Islet precursor cell (in vitro differentiated cells): ENCODE results near the gene LTBP2.

Experiments
- DNase-seq: peaks from one replicate; pipeline ENCODE4 v3.0.0-alpha.2; 2018

Gene LTBP2

DNA sequence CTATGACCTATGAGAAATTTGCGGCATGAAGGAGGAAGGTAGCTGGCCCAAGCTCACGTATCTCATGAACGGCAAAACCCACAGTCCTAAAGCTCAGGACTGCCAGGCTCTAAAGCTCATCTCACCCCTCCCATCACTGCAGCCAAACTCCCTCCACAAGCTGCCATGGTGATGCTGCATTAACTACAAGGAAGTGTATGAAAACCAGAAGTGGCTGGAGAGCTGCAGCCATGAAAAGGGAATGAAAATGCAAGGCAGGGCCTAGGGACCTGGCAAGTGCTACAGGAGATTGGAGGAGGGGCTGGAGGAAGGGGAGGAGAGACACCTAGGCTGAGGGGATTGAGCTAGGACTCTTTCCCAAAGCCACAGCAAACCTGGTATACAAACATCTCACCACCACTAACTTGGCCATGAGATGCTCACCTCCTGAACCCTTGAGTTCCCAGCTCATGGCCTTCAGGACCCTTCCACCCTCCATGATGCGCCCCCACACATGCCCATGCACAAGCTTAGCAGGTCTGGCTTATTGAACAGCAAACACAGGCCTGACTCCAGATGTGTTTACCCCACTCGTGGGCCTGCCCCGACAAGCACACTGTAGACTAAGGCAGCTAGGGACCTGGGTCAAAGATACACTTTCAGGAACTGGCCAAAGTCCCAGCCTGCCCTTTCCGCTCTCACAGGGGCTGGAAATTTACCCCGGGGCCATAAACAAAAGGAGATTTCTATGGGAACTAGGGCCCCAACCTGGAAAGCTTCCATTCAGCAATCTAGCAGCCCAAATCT, 42.0 kb downstream of the LTBP2 start:
- no peak for DNase-seq

DNA sequence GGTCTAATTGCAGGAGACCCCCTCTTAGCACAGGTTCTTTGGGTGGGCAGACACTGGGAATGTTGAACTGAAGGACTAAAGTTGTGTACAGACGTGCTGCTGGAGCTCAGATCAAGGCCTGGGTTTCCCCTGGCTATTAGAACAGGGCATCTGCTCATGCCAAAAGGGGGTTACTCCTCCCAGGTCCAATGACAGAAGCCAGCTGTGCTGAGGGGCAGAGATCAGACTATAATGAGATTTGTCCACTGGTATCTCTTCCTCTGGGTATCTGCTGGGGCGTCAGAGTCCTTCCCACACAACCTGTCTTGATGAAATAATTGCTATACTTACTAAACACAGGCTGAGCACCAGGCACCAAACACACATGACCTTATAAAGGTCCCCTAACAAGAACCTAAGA, 42.6 kb downstream of the LTBP2 start:
- DNase-seq: no peak

DNA sequence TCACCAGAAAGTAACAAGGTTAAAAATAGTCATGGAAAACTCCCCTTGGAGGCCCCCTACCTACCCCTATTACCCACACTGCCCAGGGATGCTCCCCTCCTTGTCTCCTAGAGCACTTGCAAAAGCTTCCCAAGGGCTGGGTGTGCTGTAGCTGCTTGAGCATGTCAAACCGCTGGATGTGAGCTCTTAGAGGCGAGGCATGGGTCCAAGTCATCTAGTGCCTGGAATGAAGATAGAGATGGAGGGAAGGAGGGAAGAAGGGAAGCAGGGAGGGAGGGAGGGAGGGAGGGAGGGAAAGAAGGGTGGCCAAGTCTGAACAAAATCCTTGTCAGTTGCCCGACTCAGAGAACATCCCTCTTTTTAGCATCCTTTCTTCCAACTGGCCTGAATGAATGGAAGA, 43.1 kb downstream of the LTBP2 start:
- no peak for DNase-seq

DNA sequence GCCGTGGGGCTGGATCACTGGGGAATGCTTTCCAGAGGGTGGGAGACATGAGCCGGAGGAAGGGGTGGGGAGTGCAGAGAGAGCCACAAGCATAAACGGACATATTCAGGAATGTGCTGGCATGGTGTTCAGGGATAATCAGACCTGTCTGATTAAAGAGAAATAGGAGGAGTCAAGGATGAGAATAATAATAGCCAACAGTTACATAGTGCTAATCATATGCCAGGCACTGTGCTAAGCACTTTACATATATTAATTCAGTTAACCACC, 43.7 kb downstream of the LTBP2 start:
- DNase-seq: no peak

DNA sequence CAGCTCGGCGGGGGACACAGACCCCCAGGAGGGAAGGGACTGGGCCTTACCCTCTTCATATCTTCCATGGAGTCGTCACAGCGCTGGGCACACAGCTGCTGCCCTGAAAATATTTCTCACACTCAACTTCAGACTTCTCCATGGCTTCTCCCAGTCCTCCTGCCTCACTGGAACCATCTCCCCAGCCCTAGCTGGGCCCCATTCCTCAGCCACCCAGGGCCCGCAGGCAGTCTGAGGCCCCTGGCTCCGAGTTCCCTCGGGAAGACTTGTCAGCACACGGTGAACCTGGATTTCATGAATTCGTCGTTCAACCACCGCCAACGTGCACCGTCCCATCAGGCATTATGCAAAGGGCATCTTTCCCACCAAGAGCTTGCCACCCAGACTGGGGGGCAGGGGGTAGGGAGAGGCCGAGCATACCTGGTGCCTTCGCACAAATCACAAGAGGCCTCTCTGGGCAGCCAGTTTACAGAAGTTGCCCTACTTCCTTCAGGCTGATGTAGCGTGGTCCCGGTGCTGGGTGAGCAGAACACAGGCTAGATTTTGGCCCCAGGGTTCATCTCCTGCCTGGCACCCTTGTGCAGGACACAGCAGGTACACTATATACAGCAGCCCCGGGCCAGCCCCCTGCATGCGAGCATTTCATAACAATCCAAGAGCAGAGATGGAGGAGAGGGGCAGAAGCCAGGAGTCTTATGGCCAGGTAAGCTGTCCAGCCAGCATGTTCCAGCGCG, 44.2 kb downstream of the LTBP2 start:
- no peak for DNase-seq

DNA sequence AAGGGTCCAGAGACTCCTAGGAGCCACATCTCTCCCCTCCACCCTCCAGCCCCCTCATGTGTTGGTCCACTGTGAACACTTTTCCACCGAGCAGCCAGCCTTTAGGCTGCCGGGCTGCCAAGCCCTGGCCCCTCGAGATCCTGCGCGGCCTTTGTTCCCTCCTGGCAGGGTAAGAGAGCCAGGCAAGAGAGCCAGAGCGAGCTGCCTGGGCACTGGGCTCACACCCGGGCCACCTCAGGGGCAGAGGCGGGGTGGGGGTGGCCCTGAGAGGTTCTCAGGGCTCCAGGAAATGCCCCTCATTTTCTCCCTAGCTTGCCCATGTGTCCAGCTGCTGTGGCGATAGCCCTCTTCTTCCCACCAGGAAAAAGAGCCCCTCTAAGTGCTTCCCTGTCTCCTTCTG, 44.8 kb downstream of the LTBP2 start:
- DNase-seq: no peak

DNA sequence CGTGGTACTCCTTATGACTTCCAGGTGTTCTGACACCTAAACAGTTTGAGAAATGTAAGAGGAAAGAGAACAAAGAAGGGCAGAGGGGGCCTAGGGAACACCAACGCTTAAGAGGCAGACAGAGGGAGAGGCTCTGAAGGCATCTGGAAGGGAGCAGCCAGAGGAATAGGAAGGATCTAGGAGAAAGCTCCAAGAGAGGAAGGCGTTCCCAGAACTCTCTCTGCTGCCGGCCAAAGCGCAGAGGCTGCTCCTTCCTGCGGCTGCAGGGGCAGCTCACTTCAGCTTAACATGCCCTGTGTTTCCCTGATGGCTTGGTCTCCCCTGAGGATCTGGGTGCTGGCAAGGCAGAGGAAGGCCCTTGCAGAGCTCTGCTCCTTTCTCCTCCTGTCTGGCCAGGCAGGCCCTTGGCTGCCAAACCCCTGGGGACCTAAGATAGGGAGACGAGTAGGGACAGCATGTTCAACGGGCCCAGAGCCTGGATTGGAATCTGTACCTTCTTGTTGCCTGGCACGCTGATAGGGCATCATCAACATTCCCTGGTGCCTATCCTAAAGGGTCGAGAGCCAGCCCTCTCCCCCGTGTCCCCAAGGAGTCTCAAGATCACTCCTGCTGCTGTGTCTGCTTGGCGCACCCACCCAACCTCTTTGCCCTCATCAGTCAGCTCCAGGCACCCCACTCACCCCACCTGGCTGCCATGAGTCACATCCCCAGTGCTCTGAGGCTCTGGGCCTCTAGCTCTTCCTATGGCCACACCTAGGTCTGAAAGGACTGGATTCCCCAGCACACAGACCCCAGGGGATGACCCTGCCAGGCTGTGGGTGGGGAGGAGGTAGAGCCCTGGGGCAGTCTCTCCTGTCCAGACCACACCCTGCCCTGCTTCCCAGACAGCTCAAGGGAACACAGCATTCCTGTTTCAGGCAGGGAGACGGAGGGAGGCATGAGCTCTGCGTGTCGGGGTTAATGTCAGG, 45.6 kb downstream of the LTBP2 start:
- DNase-seq: peak; percentile 97

DNA sequence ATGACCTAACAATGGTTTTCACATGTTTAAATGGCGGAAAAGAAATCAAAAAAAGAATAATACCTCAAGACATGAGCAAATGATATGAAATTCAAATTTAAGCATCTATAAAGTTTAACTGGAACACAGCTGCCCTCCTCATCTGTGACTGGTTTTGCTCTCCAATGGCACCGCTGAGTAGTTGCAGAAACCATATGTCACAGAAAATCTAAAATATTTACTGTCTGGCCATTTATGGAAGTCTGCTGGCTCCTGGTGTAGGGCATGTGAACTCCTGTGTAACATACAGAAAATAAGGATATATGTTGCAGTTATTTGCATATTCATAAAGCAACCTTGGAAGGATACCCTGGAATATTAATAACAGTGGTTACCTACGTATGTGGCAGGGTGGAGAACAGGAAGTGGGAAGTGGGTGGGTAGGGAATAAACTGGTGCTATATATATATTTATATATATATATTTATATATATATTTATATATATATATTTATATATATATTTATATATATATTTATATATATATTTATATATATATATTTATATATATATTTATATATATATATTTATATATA, 48.4 kb downstream of the LTBP2 start:
- no peak for DNase-seq

DNA sequence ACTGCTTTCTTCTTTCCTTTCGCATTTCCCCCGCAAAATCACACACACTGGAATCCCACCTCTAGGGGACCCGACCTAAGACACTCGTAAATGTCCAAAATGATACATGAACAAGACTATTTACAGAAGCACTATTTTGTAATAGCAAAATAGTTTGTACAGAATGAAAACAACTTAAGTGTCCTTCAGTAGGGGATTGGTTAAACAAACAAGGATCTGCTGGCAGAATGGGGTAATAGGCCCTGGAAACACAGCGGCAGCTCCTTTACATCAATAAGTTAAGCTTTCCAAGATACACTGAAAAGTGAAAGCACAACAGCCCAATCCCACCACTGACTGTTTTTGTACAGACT, 48.8 kb downstream of the LTBP2 start:
- no peak for DNase-seq

DNA sequence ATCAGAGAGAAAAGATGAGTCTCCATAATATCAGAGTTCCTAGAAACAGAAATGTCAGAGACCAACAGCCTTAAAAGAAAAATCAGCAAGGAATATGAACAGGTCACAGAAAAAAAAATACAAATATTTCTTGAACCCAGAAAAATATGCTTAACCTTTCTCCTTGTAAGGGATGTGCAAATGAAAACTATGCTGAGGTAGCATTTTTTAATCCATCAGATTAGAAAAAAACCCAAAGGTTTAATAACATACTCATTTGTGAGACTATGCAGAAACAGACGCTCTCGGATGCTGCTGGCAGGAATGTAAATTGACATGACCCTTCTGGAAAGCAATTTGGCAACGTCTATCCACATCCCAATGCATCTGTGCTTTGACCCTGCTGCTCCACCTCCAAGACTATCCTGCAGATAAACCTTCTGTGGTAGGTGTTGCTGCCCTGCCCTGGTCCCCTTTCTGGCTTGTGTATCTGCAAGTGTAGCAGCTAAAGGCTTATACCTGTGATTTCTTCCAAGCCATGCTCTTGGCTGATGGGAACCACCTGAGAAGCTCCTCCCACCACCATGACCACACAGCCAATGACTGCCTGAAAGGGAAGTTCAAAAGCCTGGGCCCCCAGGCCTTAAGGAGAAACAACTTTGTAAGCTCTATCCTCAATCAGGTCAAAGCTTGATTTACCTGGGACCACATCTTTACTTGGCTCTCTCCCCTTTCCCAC, 49.4 kb downstream of the LTBP2 start:
- DNase-seq: no peak

DNA sequence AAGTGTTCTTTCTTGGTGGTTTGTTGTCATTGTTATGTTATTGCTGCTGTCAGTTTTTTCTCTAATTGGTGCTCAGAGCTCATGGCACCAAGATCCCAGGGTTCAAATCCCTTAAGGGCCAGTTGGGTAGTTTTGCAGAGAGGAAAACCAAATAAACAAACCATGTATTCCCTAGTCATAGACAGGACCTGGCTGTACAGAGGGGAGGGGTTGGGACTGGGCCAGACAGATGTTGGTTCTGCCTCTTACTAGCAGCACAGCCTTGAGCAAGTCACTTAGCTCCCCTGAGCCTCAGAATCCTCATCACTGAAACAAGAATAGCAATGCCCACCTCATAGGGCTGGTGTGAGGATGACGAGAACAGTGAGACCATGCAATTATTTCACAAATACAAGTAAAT, 53.4 kb downstream of the LTBP2 start:
- DNase-seq: no peak

DNA sequence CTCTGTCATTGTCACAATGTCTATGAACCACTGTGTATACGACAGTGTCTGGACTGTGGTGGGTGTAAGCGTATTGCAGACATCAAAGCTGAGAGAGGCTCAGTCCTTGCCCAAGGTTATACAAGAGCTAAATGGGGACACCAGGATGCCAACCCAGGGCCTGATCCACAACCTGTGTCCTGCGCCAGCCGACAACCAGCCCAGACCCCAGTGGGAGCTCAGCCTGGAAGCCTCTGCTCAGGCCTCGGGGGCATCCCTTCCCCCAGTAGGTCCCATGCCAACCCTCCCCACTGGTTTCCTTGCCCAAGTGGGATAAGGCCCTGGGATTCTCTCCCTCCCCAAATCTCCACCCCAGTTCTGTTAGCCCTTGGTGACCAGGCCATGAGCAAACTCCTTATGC, 54.3 kb downstream of the LTBP2 start:
- DNase-seq: no peak

DNA sequence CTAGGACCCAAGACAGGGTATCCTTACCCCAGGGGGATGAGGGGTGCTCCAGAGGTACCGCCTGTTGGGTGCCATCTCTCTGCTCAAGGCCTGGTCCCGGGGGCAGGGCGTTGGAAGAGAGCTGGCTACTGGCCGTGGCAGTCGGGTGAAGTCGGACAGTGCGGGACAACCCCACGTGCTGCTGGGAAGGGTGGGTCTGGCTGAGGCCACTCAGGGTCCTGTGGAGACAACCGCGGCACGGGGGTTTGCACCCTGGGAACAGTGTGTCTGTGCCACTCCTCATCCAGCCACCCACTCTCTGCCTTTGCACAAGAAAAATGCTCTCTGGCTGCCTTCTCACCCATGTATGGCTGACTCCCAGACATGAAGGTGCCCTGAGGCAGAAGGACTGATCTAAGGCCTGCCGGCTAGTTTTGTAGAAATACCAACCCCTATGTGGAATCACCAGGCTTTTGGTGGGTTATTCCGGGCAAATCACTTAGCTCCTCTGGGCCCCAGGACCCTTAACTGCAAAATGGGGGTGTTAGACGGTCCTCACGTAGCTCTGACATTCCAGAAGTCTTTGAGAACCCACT, 56.5 kb downstream of the LTBP2 start:
- no peak for DNase-seq

DNA sequence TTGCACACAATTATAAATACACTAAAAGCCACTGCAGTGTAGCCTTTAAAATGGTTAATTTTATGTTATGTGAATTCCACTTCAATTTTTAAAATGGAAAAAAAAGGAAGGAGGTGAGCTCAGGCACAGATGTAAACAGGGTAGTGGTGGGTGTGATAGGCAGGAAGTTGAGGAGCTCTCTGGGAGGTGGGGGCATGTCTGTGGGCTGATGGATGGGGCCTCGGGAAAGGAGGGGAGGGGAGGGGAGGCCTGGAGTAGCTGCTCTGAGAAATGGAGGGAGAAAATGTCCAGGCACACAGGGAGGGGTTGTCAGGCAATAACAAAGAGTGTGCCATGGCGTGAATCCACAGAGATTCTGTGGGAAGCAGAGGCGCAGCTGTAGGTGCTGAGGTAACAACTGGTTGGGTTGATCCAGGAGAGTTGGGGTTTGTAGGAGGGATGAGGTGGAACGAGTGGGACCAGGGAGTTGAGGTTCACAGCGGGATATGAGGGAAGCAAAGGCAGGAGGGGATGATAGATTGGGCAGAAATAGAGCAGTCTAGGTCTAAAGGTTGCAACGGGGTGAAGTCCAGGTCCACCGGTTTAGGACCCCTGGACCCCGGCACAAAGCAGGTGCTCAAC, 57.2 kb downstream of the LTBP2 start:
- no peak for DNase-seq

DNA sequence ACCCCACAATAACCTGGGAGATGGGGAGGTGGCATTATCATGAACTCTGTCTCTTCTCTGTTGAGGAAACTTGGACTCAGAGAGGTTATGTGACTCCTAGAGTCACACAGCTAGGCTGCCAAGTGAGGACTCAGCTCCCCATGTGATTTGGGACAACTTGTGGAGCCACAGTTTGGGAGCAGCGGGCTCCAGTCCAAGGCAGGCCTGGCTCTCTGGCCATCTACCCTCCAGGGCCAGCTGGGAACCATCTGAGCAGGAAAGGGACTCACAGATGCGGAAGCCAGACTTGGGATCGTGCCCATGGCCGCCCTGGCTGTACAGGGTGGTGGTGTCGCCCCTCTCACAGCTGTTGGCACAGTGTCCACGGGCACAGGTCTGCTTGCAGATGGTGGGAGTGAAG, 59.4 kb downstream of the LTBP2 start:
- DNase-seq: no peak

DNA sequence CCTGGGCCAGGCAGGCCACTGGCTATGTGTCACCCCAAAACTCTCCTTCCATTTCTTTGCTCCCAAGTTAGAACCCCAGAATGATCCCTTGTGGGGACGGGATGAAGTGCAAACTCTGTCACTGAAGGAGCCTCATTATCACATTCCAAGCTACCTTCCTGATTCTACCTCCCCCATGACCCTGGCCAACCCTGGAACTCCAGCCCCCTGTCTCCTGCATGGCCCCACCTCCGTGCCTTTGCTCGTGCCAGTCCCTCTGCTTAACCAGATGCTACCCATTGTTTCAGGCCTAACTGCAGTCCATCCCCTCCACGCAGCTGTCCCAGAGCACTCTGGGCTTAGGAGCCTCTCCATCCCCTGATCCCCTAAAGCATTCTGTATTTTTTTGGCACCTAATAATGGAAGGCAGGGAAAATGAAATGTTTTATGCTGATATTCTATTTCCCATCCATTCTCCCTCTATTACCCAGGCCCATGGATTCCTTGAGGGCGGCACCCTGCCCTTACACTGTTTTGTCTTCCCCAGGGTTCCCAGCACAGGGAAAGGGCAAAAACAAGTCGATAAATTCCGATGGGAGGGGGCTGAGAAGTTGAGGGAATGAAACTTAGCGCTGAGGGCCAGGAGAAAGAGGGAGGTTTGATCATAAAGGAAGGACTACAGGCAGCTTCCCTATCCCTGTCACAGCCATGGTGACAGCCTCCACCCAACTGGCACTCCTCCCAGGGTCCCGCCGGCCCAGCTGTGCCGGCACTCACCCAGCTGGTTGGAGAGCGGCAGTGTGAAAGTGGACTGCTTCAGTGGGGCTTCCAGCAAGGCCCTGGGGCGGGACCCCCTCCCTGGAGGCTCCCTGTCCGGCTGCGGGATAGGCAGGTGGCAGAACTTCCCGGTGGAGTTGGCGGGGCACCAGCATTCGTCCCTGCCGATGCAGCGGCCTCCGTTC, 60.3 kb downstream of the LTBP2 start:
- no peak for DNase-seq

DNA sequence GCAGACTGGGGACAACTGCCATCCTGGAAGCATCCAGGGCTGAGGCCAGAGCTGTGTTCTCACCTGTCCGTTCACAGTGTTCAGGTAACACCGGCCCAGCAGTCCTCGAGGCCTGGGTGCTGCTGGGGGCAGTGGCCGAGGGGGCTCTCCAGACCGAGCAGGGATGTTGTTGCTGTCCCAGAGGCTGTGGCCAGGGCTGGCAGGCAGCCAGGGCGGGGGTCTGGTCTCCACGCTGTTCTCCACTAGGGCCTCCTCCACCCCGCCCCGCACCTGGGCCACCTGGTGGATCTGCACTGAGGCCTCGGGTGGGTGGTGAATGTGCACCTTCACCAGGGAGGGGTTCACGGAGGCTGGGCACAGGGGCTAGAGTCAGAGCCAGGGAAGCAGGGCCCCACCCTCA, 61.0 kb downstream of the LTBP2 start:
- no peak for DNase-seq

DNA sequence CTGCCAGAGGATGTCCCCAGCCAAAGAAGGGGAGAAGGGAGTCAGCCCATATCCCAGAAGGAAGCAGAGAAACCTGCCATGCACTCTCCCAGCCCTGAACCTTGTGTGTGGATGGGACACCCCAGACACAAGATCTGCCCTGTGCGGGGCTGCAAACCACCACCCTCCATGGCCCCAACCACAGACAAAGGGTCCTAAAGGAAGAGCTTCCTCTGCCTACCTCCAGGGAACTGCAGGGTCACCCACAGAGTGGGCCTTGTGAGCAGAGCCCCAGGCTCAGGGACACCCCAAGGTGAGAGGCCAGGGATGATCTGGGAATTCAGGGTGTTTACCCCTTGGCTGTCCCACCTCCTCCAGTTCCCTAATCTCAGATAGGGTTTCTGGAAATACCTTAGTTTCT, 62.0 kb downstream of the LTBP2 start:
- no peak for DNase-seq

DNA sequence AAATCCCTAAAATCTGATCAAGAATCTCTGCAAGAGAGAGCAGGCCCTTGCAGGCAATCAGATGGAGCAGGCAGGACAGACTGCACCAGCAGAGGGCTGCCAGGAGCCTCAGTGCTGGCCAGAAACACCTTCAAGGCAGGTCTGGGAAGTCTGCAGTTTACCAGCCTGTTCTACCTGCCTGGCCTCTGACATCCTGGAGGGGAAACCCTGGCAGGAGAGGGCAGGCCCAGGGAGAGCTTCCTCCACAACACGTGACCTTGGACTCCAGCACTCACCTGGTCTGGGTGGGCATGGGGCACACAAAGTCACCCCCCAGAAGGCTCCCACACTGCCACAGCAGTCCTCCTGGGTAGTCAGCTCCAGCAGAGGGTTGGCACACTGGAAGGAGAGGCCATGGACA, 62.4 kb downstream of the LTBP2 start:
- peak; percentile 80 for DNase-seq

DNA sequence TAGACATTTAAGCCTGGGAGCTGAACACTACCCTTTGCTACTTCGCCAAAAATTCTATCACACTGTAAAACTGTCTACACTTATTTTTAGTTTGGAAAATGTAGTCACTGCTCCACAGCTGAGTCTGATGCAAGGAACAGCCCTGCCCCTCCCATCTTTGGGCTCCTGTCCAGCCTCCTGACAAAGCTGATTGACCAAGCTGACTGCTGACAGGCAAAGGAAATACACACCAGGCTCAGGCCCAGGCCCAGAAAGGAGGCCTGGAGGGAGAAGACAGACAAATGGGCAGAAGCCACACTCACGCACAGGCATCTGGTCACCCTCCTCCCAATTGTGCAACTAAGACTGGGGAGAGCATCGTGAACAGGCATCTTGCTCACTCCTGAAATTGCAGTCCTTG, 63.2 kb downstream of the LTBP2 start:
- DNase-seq: no peak
